Thoracic aorta (tissue), 2 donors: Measurements from ENCODE around the gene EPHB3. TPM values are rescaled to one million over a fixed set of nuclear protein-coding genes. Genes with fewer than 3 reads are reported as not detected.

Experiments used
- ATAC-seq: fragments of 150-250 bp; one replicate; pipeline ENCODE4 v1.8.0; 2017; ENCODE audit warnings: low read depth; ENCODE audit not compliant: insufficient number of reproducible peaks, low FRiP score
- DNase-seq: peaks from one replicate; pipeline ENCODE4 v3.0.0-alpha.2; 2020; ENCODE audit warnings: low spot score
- H3K27ac ChIP-seq, 2 donors: fragments of 200-600 bp; sonication (generic); 1 replicate in 1 of 2; 2 replicates in 1 of 2; pipeline ENCODE4 v1.5.1; 2016; ENCODE audit warnings: mild to moderate bottlenecking in 2 of 2, moderate library complexity in 2 of 2
- H3K27me3 ChIP-seq: fragments of 200-600 bp; sonication (generic); replicated peaks from 2 replicates; pipeline ENCODE4 v1.6.0; 2016; ENCODE audit warnings: mild to moderate bottlenecking; ENCODE audit not compliant: insufficient read depth
- H3K36me3 ChIP-seq: fragments of 200-600 bp; sonication (generic); one replicate; pipeline ENCODE4 v1.5.1; 2016
- H3K4me1 ChIP-seq, 2 donors: fragments of 200-600 bp; sonication (generic); 1 replicate in 1 of 2; 2 replicates in 1 of 2; pipeline versions ENCODE4 v1.5.1 to v1.6.0; 2016; ENCODE audit warnings: low read depth in 2 of 2, mild to moderate bottlenecking in 1 of 2; ENCODE audit not compliant: control insufficient read depth in 1 of 2
- H3K4me3 ChIP-seq: fragments of 200-600 bp; sonication (generic); 2 replicates; pipeline ENCODE4 v1.5.1; 2016; ENCODE audit warnings: mild to moderate bottlenecking
- H3K9me3 ChIP-seq: fragments of 200-600 bp; sonication (generic); 2 replicates; pipeline ENCODE4 v1.5.1; 2016
- total RNA-seq, 2 donors: library from RNA; depleted of rRNA; stranded (reverse); fragments of >200 nt; gene quantifications; one replicate each; pipeline versions ENCODE4 v1.1.0 to v1.2.3, GENCODE V29; 2016
- TF ChIP-seq, protein P1 (sequence below): fragments of 200-600 bp; sonication (generic); IDR thresholded peaks from one replicate; pipeline ENCODE4 v1.5.1; 2019; ENCODE audit warnings: antibody characterized with exemption

Gene EPHB3
- total RNA-seq, 2 donors from 2014 or later, result 2.8 to 5.0 TPM

DNA sequence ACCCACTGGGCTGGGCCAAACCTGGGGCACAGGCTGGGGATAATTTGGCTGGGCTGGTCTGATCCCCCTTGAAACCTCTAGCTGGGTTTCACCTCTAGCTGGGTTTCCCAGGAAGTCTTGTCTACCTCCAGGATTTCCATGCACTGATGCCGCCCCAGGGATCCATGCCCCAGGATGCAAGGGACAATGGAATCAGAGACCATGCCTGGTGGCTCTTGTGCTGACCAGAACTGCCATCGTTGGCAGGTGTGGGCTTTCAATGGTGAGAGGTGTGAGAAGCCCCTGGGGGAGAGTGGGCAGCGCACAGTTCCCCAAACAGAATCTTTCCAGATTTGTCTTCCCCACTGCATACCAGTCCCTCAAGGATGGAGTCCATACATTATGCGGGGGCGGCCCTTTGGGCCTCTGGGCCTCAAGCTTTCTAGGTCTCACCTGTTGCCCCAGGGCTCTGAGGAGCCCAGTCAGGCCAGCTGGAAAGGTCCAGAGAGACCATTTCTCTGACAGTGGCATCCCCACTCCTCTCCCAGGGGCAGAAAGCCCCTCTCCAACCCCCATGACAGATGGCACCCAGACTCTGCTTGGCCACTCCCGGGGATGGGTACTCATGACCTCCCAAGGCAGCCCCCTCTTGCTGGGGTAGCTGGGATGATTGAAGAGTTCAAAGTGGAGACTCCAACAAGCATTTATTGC is 35.4 kb downstream of the EPHB3 start:
- TF ChIP-seq, protein P1, sequence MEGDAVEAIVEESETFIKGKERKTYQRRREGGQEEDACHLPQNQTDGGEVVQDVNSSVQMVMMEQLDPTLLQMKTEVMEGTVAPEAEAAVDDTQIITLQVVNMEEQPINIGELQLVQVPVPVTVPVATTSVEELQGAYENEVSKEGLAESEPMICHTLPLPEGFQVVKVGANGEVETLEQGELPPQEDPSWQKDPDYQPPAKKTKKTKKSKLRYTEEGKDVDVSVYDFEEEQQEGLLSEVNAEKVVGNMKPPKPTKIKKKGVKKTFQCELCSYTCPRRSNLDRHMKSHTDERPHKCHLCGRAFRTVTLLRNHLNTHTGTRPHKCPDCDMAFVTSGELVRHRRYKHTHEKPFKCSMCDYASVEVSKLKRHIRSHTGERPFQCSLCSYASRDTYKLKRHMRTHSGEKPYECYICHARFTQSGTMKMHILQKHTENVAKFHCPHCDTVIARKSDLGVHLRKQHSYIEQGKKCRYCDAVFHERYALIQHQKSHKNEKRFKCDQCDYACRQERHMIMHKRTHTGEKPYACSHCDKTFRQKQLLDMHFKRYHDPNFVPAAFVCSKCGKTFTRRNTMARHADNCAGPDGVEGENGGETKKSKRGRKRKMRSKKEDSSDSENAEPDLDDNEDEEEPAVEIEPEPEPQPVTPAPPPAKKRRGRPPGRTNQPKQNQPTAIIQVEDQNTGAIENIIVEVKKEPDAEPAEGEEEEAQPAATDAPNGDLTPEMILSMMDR, result no peak
- no peaks in the 10 kb centered on the region for H3K27me3 ChIP-seq
- H3K4me1 ChIP-seq, result peaks cover 0 to 6% of the 10 kb centered on the region in 2 donors
- DNase-seq, result no peak
- no peak overlapping the region for H3K4me3 ChIP-seq
- no peaks in the 10 kb centered on the region for H3K36me3 ChIP-seq
- H3K9me3 ChIP-seq, result no peaks in the 10 kb centered on the region
- no peak overlapping the region for H3K27ac ChIP-seq
- ATAC-seq, result no peak

DNA sequence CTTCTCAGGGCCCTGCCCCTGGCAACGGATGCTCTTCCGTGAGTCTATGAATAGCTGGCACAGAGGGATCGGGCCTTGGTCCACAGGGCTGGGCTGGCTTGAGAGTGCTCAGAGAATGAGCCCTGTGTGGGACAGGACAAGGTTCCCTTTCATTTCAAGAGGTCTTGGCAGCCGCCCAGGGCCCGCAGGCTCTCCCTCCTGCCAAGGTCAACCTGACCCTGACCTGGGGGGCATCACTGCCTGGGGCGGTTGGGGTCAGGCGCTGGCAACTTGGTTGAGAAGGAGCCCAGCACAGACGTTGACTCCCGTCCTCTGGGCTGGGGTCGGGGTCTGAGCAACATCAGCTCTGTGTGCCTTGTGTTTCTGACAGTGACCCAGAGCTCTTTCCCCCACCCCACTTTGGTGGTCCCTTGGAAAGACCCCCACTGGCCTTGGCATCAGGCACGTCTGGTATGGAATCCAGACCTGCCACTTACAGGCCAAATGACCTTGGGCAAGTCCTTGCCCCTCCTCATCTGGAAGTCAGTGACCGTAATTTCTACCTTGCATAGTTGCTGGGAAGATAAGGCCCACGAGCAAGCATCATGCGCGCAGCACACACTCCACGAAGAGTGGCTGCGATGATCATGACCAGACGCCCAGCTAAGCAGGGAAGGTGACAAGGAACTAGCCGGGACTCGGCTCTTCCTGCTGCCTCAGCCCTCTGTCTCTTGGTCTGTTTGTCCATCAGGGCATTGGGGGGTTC is 36.4 kb downstream of the EPHB3 start:
- no peak for DNase-seq
- Histone ChIP-seq H3K27me3 (no peaks in the 10 kb centered on the region), H3K4me1 (peaks cover 0 to 10% of the 10 kb centered on the region in 2 donors), H3K4me3 (no peak overlapping the region), H3K36me3 (no peaks in the 10 kb centered on the region), H3K27ac (no peak overlapping the region), H3K9me3 (no peaks in the 10 kb centered on the region)
- no peak for ATAC-seq
- TF ChIP-seq, protein P1, result no peak

DNA sequence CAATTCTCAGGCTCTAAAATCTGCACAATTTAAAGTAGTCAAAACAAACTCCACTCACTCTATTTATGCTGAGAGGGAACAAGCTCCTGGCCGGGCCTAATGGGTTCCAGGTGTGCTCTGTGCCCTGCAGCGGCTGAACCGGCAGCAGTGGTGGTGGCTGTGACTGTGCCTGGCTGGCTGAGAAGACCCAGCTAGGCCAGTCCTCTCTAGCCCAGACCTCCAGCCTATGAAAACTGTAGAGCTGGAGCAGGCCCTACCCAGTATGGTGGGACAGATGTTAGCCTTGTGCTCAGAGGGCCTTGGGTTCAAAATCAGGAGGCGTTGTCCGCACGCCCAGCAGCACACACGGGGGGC is 37.0 kb downstream of the EPHB3 start:
- H3K27me3 ChIP-seq, result no peaks in the 10 kb centered on the region
- H3K4me1 ChIP-seq, result peaks cover 1 to 16% of the 10 kb centered on the region in 2 donors
- ATAC-seq (no peak), DNase-seq (no peak)
- no peaks in the 10 kb centered on the region for H3K36me3 ChIP-seq
- H3K27ac ChIP-seq, result no peak overlapping the region
- TF ChIP-seq, protein P1, result no peak
- H3K4me3 ChIP-seq, result no peak overlapping the region
- H3K9me3 ChIP-seq, result no peaks in the 10 kb centered on the region

DNA sequence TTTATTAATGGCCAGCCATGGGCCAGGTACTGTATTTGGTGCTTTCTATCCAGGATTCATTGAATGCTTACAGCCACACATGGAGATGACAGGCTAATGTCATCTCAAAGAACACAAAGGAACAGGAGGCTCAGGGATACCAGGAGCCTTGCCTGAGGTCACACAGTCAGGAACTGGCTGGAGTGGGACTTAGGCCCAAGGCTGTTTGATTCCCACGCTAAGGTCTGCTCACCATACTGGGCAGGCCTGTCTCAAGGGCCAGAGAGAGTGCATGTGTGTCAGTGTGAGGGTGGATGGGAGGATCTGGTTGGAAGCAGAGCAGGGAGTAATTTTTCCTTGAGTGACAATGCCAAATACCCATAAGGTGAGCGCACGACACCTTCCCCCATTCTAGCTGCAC is 37.6 kb downstream of the EPHB3 start:
- TF ChIP-seq, protein P1, result no peak
- Histone ChIP-seq H3K27ac (no peak overlapping the region), H3K36me3 (no peaks in the 10 kb centered on the region), H3K9me3 (no peaks in the 10 kb centered on the region), H3K4me3 (no peak overlapping the region), H3K27me3 (no peaks in the 10 kb centered on the region), H3K4me1 (peaks cover 3 to 22% of the 10 kb centered on the region in 2 donors)
- ATAC-seq, result no peak
- DNase-seq, result no peak

DNA sequence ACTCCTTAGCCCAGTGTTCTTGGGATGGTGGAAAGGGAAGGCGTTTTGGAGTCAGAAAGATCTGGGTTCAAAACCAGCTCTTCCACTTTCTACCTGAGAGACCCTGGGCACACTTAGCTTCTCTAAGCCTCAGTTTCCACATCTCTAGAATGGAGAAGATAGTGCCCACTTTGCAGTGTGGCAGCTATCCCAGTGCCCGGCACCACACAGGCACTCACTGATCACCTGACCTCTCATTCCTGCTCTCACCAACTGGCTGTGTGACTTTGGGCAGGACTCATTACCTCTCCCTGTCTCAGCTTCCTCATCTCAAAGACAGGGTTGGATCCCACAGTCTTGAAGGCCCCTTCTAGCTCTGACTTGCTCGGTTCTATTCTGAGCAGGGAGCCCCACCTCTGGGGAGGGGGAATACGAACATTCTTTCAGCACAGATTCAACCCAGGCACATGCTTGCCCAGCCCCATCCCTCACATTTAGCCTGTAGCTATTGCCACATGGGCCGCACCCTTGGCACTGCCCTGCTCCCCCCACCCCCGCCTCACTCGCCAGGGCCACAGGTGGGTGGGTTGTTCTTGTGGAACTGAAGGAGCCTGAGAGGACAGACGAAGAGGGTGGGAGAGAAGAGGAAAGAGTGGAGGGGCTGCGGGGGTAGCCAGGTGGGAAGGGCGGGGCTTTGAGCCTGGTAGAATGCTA is 39.2 kb downstream of the EPHB3 start:
- Histone ChIP-seq H3K27me3 (no peaks in the 10 kb centered on the region), H3K9me3 (no peaks in the 10 kb centered on the region), H3K4me3 (no peak overlapping the region), H3K36me3 (no peaks in the 10 kb centered on the region), H3K27ac (no peak overlapping the region), H3K4me1 (peaks cover 8 to 31% of the 10 kb centered on the region in 2 donors)
- ATAC-seq (no peak), DNase-seq (no peak)
- TF ChIP-seq, protein P1, result no peak
